ENCODE results near the gene DAAM2. TPM values are rescaled to one million over a fixed set of nuclear protein-coding genes. Genes with fewer than 3 reads are reported as not detected.

Gene DAAM2
- polyA plus RNA-seq, 3 donors, result not detected

GRCh38 chr6:39902786-39903465, 110.8 kb downstream of the DAAM2 start:
- H3K27ac Mint-ChIP-seq, result no peak overlapping the region
- Histone ChIP-seq H2AFZ (ENCODE audit: insufficient read depth, low read depth, low read length, poor library complexity, severe bottlenecking) (no peak overlapping the region), H3K9ac (ENCODE audit: insufficient read depth, low read length, poor library complexity, severe bottlenecking) (no peak overlapping the region), H3K4me2 (replicated peaks; ENCODE audit: extremely low read depth, low read length, poor library complexity, severe bottlenecking) (no peak overlapping the region), H3K4me1 (ENCODE audit: control insufficient read depth in 1 of 2, insufficient read depth in 2 of 2, low read length in 2 of 2) (no peaks in the 10 kb centered on the region), H3K27me3 (ENCODE audit: control insufficient read depth in 2 of 2, insufficient read depth in 2 of 2, low read length in 2 of 2) (no peaks in the 10 kb centered on the region), H3K9me3 (replicated peaks in 1 of 2; ENCODE audit: control insufficient read depth in 1 of 2, insufficient read depth in 1 of 2, low read length in 2 of 2) (no peaks in the 10 kb centered on the region), H3K4me3 (replicated peaks in 1 of 3; ENCODE audit: low read depth in 2 of 3, low read length in 3 of 3) (no peak overlapping the region), H4K20me1 (ENCODE audit: insufficient read depth, low read length) (no peaks in the 10 kb centered on the region), H3K27ac (ENCODE audit: low read depth in 1 of 2, low read length in 2 of 2) (no peak overlapping the region), H3K36me3 (replicated peaks in 1 of 2; ENCODE audit: control insufficient read depth in 1 of 2, insufficient read depth in 2 of 2, low read length in 2 of 2) (no peaks in the 10 kb centered on the region), H3K79me2 (ENCODE audit: insufficient read depth, low read length) (no peaks in the 10 kb centered on the region)
- no peaks in the 10 kb centered on the region for H3K36me3 Mint-ChIP-seq
- no peak overlapping the region for H3K4me3 Mint-ChIP-seq
- no peaks in the 10 kb centered on the region for H3K4me1 Mint-ChIP-seq
- peaks cover 0 to 3% (median 0%) of the 10 kb centered on the region in 7 donors for H3K9me3 Mint-ChIP-seq
- peaks cover 4 to 9% (median 6%) of the 10 kb centered on the region in 3 donors for H3K27me3 Mint-ChIP-seq (ENCODE audit: low read depth in 3 of 3)
- no peak for TF ChIP-seq CTCF (IDR thresholded peaks at IDR 0.05)
- intact Hi-C loops (cut with micrococcal nuclease), result no loop called here
- DNase-seq, result no peak
- WGBS (ENCODE audit: insufficient coverage), result 100% methylated on average over 1 of the region's 4 CpGs

- Histone ChIP-seq H2AFZ (ENCODE audit: insufficient read depth, low read depth, low read length, poor library complexity, severe bottlenecking) (no peak overlapping the region), H3K9ac (ENCODE audit: insufficient read depth, low read length, poor library complexity, severe bottlenecking) (no peak overlapping the region), H3K4me3 (replicated peaks in 1 of 3; ENCODE audit: low read depth in 2 of 3, low read length in 3 of 3) (no peak overlapping the region), H3K27me3 (ENCODE audit: control insufficient read depth in 2 of 2, insufficient read depth in 2 of 2, low read length in 2 of 2) (no peaks in the 10 kb centered on the region), H4K20me1 (ENCODE audit: insufficient read depth, low read length) (no peaks in the 10 kb centered on the region), H3K9me3 (replicated peaks in 1 of 2; ENCODE audit: control insufficient read depth in 1 of 2, insufficient read depth in 1 of 2, low read length in 2 of 2) (no peaks in the 10 kb centered on the region), H3K4me1 (ENCODE audit: control insufficient read depth in 1 of 2, insufficient read depth in 2 of 2, low read length in 2 of 2) (no peaks in the 10 kb centered on the region), H3K79me2 (ENCODE audit: insufficient read depth, low read length) (no peaks in the 10 kb centered on the region), H3K27ac (ENCODE audit: low read depth in 1 of 2, low read length in 2 of 2) (no peak overlapping the region), H3K36me3 (replicated peaks in 1 of 2; ENCODE audit: control insufficient read depth in 1 of 2, insufficient read depth in 2 of 2, low read length in 2 of 2) (no peaks in the 10 kb centered on the region), H3K4me2 (replicated peaks; ENCODE audit: extremely low read depth, low read length, poor library complexity, severe bottlenecking) (no peak overlapping the region)
- no peak overlapping the region for H3K27ac Mint-ChIP-seq
- intact Hi-C loops (cut with micrococcal nuclease), result no loop called here
- 96% methylated on average over 5 of the region's 6 CpGs for WGBS (ENCODE audit: insufficient coverage)
- peaks cover 0 to 3% (median 0%) of the 10 kb centered on the region in 7 donors for H3K9me3 Mint-ChIP-seq
- peaks cover 4 to 9% (median 6%) of the 10 kb centered on the region in 3 donors for H3K27me3 Mint-ChIP-seq (ENCODE audit: low read depth in 3 of 3)
- TF ChIP-seq CTCF (IDR thresholded peaks at IDR 0.05), result no peak
- H3K36me3 Mint-ChIP-seq, result no peaks in the 10 kb centered on the region
- no peak for DNase-seq
- no peaks in the 10 kb centered on the region for H3K4me1 Mint-ChIP-seq
- no peak overlapping the region for H3K4me3 Mint-ChIP-seq
Measured at GRCh38 chr6:39903656-39904055, 111.5 kb downstream of the DAAM2 start.

Data from CD14-positive monocyte (primary cell).